Hepatocyte (in vitro differentiated cells): Measurements from ENCODE around the gene ACTC1.

Experiments
- CTCF ChIP-seq: fragments of 200-600 bp; sonication (generic); IDR thresholded peaks from 2 replicates; pipeline ENCODE4 v1.5.1; 2016; ENCODE audit warnings: antibody characterized with exemption, mild to moderate bottlenecking; ENCODE audit not compliant: poor library complexity
- EZH2 ChIP-seq: fragments of 200-600 bp; sonication (generic); IDR thresholded peaks from 2 replicates; pipeline ENCODE4 v1.6.1; 2016; ENCODE audit warnings: antibody characterized with exemption, mild to moderate bottlenecking, borderline replicate concordance

GRCh38 chr15:34753236-34753894, 42.0 kb downstream of the ACTC1 start:
- TF ChIP-seq CTCF (no peak), EZH2 (no peak)
